GM13977 (cell line): ENCODE measurements around the gene SLC46A2.
A peak's percentile ranks its signal among the peaks of the same experiment; 100 is the strongest.

Experiments
- DNase-seq: peaks from one replicate; pipeline ENCODE4 v3.0.0; 2012; ENCODE audit warnings: low spot score
- CTCF ChIP-seq: IDR thresholded peaks from 2 replicates; pipeline ENCODE4 v1.5.1; 2012; ENCODE audit warnings: mild to moderate bottlenecking, control low read depth; ENCODE audit not compliant: insufficient read depth; ENCODE audit errors: extremely low read depth, missing control alignments
- in situ Hi-C: fragments of 300-500 bp; cut with MboI; formaldehyde crosslinking; loops from one replicate; pipeline ENCODE4 v1.12.0; 2022; ENCODE audit warnings: low sequenced_read_pairs, low pct_unique_long_range_greater_than_20kb, mixed read lengths, inconsistent platforms; ENCODE audit not compliant: unreplicated experiment

The SLC46A2 gene

GRCh38 chr9:112892981-112893380 lies 2.3 kb upstream of the SLC46A2 start:
- in situ Hi-C loops = loop anchor here (10.0 kb wide), 1 partner anchor 48 kb away; no protein-coding TSS in a partner anchor
- TF ChIP-seq CTCF = no peak
- no peak for DNase-seq

GRCh38 chr9:112891521-112891920 lies 845 bp upstream of the SLC46A2 start:
- no peak for TF ChIP-seq CTCF
- in situ Hi-C loops = loop anchor here (10.0 kb wide), 1 partner anchor 47 kb away; no protein-coding TSS in a partner anchor
- no peak for DNase-seq

- peak; percentile 56 for TF ChIP-seq CTCF
- in situ Hi-C loops = no loop called here
- no peak for DNase-seq
These were observed 3.3 kb downstream of the SLC46A2 start for GRCh38 chr9:112887381-112887780.

- in situ Hi-C loops = no loop called here
- TF ChIP-seq CTCF = no peak
These were observed 4.3 kb downstream of the SLC46A2 start for GRCh38 chr9:112886351-112886750.

GRCh38 chr9:112885324-112885723 lies 5.4 kb downstream of the SLC46A2 start:
- no peak for TF ChIP-seq CTCF
- no peak for DNase-seq

More at GRCh38 chr9:112886351-112886750, 4.3 kb downstream of the SLC46A2 start:
- DNase-seq = no peak

GRCh38 chr9:112884721-112885120 lies 6.0 kb downstream of the SLC46A2 start:
- in situ Hi-C loops = no loop called here
- no peak for TF ChIP-seq CTCF
- DNase-seq = no peak

More at GRCh38 chr9:112885324-112885723, 5.4 kb downstream of the SLC46A2 start:
- in situ Hi-C loops = no loop called here

- TF ChIP-seq CTCF = no peak
- no peak for DNase-seq
- in situ Hi-C loops = no loop called here
These were observed 6.6 kb downstream of the SLC46A2 start for GRCh38 chr9:112884101-112884500.
